ENCODE results near the gene STAB1.

DNA sequence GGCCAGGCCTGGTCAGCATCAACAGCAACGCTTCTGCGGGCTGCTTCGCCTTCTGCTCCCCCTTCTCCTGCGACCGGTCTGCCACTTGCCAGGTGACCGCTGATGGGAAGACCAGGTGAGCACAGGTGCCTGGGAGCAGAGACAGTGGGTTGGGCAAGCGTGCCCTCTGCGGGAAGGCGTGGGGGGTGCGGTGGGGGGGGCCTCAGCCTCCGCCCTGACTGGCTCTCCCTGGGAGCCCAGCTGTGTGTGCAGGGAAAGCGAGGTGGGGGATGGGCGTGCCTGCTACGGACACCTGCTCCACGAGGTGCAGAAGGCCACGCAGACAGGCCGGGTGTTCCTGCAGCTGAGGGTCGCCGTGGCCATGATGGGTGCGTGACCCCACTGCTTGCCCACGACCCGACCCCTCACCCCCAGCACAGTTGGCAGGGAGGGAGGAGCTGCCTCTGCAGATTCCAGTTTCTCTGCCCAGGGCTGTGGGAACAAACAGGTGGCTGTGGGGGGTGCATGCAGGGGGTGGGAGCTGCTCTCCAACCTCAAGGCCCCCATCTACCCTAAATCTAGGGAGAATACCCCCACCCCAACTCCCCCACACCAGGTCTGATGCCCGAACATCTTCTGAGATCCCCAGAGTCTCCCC lies 8.8 kb downstream of the STAB1 start:
- TF ChIP-seq EZH2 (IDR thresholded peaks at IDR 0.05; ENCODE audit: insufficient read depth, poor library complexity, severe bottlenecking) (no peak), EZH2phosphoT487 (IDR thresholded peaks at IDR 0.05; ENCODE audit: insufficient read depth, low read depth) (no peak)
